Measurements from ENCODE around the gene GLB1L.

The GLB1L gene

GRCh38 chr2:219199470-219200211 is 45.6 kb downstream of the GLB1L start:
- Histone ChIP-seq H4K20me1 (ENCODE audit: insufficient read depth) (no peaks in the 10 kb centered on the region), H3K79me2 (ENCODE audit: insufficient read depth, low read depth) (no peaks in the 10 kb centered on the region), H3K4me1 (ENCODE audit: low read depth, poor library complexity, severe bottlenecking) (no peaks in the 10 kb centered on the region), H3K4me3 (IDR thresholded peaks at IDR 0.05; ENCODE audit: insufficient read depth, low read depth, low read length) (no peak overlapping the region), H2AFZ (ENCODE audit: low read depth) (no peak overlapping the region), H3K27ac (no peak overlapping the region), H3K27me3 (ENCODE audit: insufficient read depth, low read depth) (no peaks in the 10 kb centered on the region; the same call in 1 of the 2 replicates), H3K36me3 (ENCODE audit: insufficient read depth) (no peaks in the 10 kb centered on the region), H3K4me2 (no peak overlapping the region), H3K9ac (no peak overlapping the region)
- TF ChIP-seq CTCF (conservative IDR thresholded peaks at IDR 0.05; ENCODE audit: low read depth, low read length) = no peak

GRCh38 chr2:219198974-219199373 is 46.3 kb downstream of the GLB1L start:
- Histone ChIP-seq H3K79me2 (ENCODE audit: insufficient read depth, low read depth) (no peaks in the 10 kb centered on the region), H3K9ac (no peak overlapping the region), H2AFZ (ENCODE audit: low read depth) (no peak overlapping the region), H3K36me3 (ENCODE audit: insufficient read depth) (no peaks in the 10 kb centered on the region), H3K27me3 (ENCODE audit: insufficient read depth, low read depth) (no peaks in the 10 kb centered on the region; the same call in 1 of the 2 replicates), H3K4me1 (ENCODE audit: low read depth, poor library complexity, severe bottlenecking) (no peaks in the 10 kb centered on the region), H3K4me2 (no peak overlapping the region), H3K4me3 (IDR thresholded peaks at IDR 0.05; ENCODE audit: insufficient read depth, low read depth, low read length) (no peak overlapping the region), H4K20me1 (ENCODE audit: insufficient read depth) (no peaks in the 10 kb centered on the region), H3K27ac (no peak overlapping the region)
- no peak for TF ChIP-seq CTCF (conservative IDR thresholded peaks at IDR 0.05; ENCODE audit: low read depth, low read length)

GRCh38 chr2:219197388-219197787 is 47.9 kb downstream of the GLB1L start:
- H3K36me3 ChIP-seq (ENCODE audit: insufficient read depth) = no peaks in the 10 kb centered on the region
- no peak overlapping the region for H2AFZ ChIP-seq (ENCODE audit: low read depth)
- no peaks in the 10 kb centered on the region for H3K79me2 ChIP-seq (ENCODE audit: insufficient read depth, low read depth)
- no peak overlapping the region for H3K4me3 ChIP-seq (IDR thresholded peaks at IDR 0.05; ENCODE audit: insufficient read depth, low read depth, low read length)
- no peaks in the 10 kb centered on the region for H3K4me1 ChIP-seq (ENCODE audit: low read depth, poor library complexity, severe bottlenecking)
- no peak overlapping the region for H3K27ac ChIP-seq
- no peak for TF ChIP-seq CTCF (conservative IDR thresholded peaks at IDR 0.05; ENCODE audit: low read depth, low read length)
- no peak overlapping the region for H3K9ac ChIP-seq
- no peaks in the 10 kb centered on the region; the same call in 1 of the 2 replicates for H3K27me3 ChIP-seq (ENCODE audit: insufficient read depth, low read depth)
- no peak overlapping the region for H3K4me2 ChIP-seq
- no peaks in the 10 kb centered on the region for H4K20me1 ChIP-seq (ENCODE audit: insufficient read depth)

- no peak for TF ChIP-seq CTCF (conservative IDR thresholded peaks at IDR 0.05; ENCODE audit: low read depth, low read length)
- Histone ChIP-seq H3K27me3 (ENCODE audit: insufficient read depth, low read depth) (no peaks in the 10 kb centered on the region), H2AFZ (ENCODE audit: low read depth) (no peak overlapping the region), H3K9ac (no peak overlapping the region), H3K4me3 (IDR thresholded peaks at IDR 0.05; ENCODE audit: insufficient read depth, low read depth, low read length) (no peak overlapping the region), H3K36me3 (ENCODE audit: insufficient read depth) (no peaks in the 10 kb centered on the region), H3K4me2 (no peak overlapping the region), H3K79me2 (ENCODE audit: insufficient read depth, low read depth) (no peaks in the 10 kb centered on the region), H4K20me1 (ENCODE audit: insufficient read depth) (no peaks in the 10 kb centered on the region), H3K4me1 (ENCODE audit: low read depth, poor library complexity, severe bottlenecking) (no peaks in the 10 kb centered on the region), H3K27ac (no peak overlapping the region)
Measured at GRCh38 chr2:219186754-219187456, 58.3 kb downstream of the GLB1L start.

All from KMS-11 (cell line).